Endothelial cell of umbilical vein (primary cell): ENCODE measurements around the gene ACOT11.

Source experiments
- CTCF ChIP-seq, 2 donors: IDR thresholded peaks; 1 replicate in 1 of 2; 2 replicates in 1 of 2; pipeline ENCODE4 v1.5.1; 2011; ENCODE audit warnings: low read length in 2 of 2, mild to moderate bottlenecking in 2 of 2, moderate library complexity in 2 of 2, control low read depth in 1 of 2, inconsistent platforms in 1 of 2, low read depth in 1 of 2; ENCODE audit not compliant: insufficient read depth in 1 of 2; ENCODE audit errors: extremely low read depth in 1 of 2
- EZH2 ChIP-seq: IDR thresholded peaks from 2 replicates; pipeline ENCODE4 v1.6.1; 2012; ENCODE audit warnings: borderline replicate concordance, low read depth, mild to moderate bottlenecking, moderate library complexity, low read length, inconsistent platforms; ENCODE audit not compliant: severe bottlenecking
- MAX ChIP-seq: IDR thresholded peaks from 2 replicates; pipeline ENCODE4 v1.6.1; 2011; ENCODE audit not compliant: insufficient read depth, insufficient read length
- MYC ChIP-seq: IDR thresholded peaks from one replicate; pipeline ENCODE4 v1.6.1; 2011; ENCODE audit warnings: mild to moderate bottlenecking, low read depth, low read length
- POLR2A ChIP-seq: IDR thresholded peaks from 2 replicates; pipeline ENCODE4 v1.6.1; 2012; ENCODE audit warnings: low read depth, mild to moderate bottlenecking, control low read depth, low read length
- POLR2AphosphoS5 ChIP-seq: IDR thresholded peaks from 2 replicates; pipeline ENCODE4 v1.6.1; 2012; ENCODE audit warnings: low read depth, mild to moderate bottlenecking, control low read depth, low read length, moderate library complexity; ENCODE audit not compliant: insufficient read depth

GRCh38 chr1:54643736-54644135 is 95.7 kb downstream of the ACOT11 start:
- no peak for TF ChIP-seq POLR2A
- TF ChIP-seq CTCF (IDR thresholded peaks at IDR 0.05; ENCODE audit: extremely low read depth in 1 of 2, insufficient read depth in 1 of 2, low read depth in 1 of 2, low read length in 2 of 2), result no peak
- no peak for TF ChIP-seq EZH2
- TF ChIP-seq POLR2AphosphoS5, result no peak
- no peak for TF ChIP-seq MAX
- TF ChIP-seq MYC, result no peak
